ENCODE measurements around the gene SNAPC2.

The SNAPC2 gene

DNA sequence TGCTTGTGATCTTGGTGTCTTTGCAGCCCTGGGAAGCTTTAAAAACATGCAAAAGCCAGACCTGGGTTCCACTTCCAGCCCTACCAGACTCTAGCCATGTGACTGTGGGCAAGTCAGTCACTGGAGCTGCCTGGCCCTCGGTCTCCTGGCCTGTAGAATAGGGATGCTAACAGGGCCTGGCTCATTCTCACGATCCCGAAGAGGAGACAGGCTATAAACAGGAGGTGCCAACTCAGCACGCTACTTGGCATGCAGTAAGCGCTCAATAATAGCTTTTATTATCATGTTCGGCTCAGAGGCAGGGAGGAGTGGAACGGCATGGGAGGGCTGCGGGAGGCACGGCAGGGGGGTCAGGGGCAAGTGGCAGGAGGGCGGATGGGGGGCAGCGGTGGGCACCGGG, 4.1 kb downstream of the SNAPC2 start:
- Histone ChIP-seq H3K36me3 (ENCODE audit: insufficient read depth) (no peaks in the 10 kb centered on the region), H3K4me2 (no peak overlapping the region), H3K4me3 (IDR thresholded peaks at IDR 0.05; ENCODE audit: insufficient read depth, low read depth, low read length) (no peak overlapping the region), H3K27me3 (ENCODE audit: insufficient read depth, low read depth) (no peaks in the 10 kb centered on the region), H3K79me2 (ENCODE audit: insufficient read depth, low read depth) (no peaks in the 10 kb centered on the region), H4K20me1 (ENCODE audit: insufficient read depth) (no peaks in the 10 kb centered on the region), H3K4me1 (ENCODE audit: low read depth, poor library complexity, severe bottlenecking) (peaks cover 10% of the 10 kb centered on the region), H3K27ac (no peak overlapping the region), H2AFZ (ENCODE audit: low read depth) (no peak overlapping the region), H3K9ac (no peak overlapping the region)
- TF ChIP-seq, protein P1, sequence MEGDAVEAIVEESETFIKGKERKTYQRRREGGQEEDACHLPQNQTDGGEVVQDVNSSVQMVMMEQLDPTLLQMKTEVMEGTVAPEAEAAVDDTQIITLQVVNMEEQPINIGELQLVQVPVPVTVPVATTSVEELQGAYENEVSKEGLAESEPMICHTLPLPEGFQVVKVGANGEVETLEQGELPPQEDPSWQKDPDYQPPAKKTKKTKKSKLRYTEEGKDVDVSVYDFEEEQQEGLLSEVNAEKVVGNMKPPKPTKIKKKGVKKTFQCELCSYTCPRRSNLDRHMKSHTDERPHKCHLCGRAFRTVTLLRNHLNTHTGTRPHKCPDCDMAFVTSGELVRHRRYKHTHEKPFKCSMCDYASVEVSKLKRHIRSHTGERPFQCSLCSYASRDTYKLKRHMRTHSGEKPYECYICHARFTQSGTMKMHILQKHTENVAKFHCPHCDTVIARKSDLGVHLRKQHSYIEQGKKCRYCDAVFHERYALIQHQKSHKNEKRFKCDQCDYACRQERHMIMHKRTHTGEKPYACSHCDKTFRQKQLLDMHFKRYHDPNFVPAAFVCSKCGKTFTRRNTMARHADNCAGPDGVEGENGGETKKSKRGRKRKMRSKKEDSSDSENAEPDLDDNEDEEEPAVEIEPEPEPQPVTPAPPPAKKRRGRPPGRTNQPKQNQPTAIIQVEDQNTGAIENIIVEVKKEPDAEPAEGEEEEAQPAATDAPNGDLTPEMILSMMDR (conservative IDR thresholded peaks at IDR 0.05; ENCODE audit: low read depth, low read length): no peak

- Histone ChIP-seq H3K9ac (no peak overlapping the region), H3K4me3 (IDR thresholded peaks at IDR 0.05; ENCODE audit: insufficient read depth, low read depth, low read length) (no peak overlapping the region), H4K20me1 (ENCODE audit: insufficient read depth) (no peaks in the 10 kb centered on the region), H2AFZ (ENCODE audit: low read depth) (no peak overlapping the region), H3K79me2 (ENCODE audit: insufficient read depth, low read depth) (no peaks in the 10 kb centered on the region), H3K27me3 (ENCODE audit: insufficient read depth, low read depth) (no peaks in the 10 kb centered on the region), H3K27ac (no peak overlapping the region), H3K36me3 (ENCODE audit: insufficient read depth) (no peaks in the 10 kb centered on the region), H3K4me2 (peak overlapping the region; percentile 48), H3K4me1 (ENCODE audit: low read depth, poor library complexity, severe bottlenecking) (peaks cover 6% of the 10 kb centered on the region)
- TF ChIP-seq, protein P1 (conservative IDR thresholded peaks at IDR 0.05; ENCODE audit: low read depth, low read length): no peak
Measured at GRCh38 chr19:7924651-7925170, 4.6 kb downstream of the SNAPC2 start.

GRCh38 chr19:7925171-7925851, 5.2 kb downstream of the SNAPC2 start:
- Histone ChIP-seq H3K4me3 (IDR thresholded peaks at IDR 0.05; ENCODE audit: insufficient read depth, low read depth, low read length) (no peak overlapping the region), H3K79me2 (ENCODE audit: insufficient read depth, low read depth) (no peaks in the 10 kb centered on the region), H3K9ac (peak overlapping the region; percentile 42; the same call in 1 of the 2 replicates), H3K4me2 (peak overlapping the region; percentile 48), H2AFZ (ENCODE audit: low read depth) (peak overlapping the region; percentile 52), H3K27me3 (ENCODE audit: insufficient read depth, low read depth) (no peaks in the 10 kb centered on the region), H3K27ac (no peak overlapping the region), H3K36me3 (ENCODE audit: insufficient read depth) (no peaks in the 10 kb centered on the region), H4K20me1 (ENCODE audit: insufficient read depth) (no peaks in the 10 kb centered on the region), H3K4me1 (ENCODE audit: low read depth, poor library complexity, severe bottlenecking) (peaks cover 4% of the 10 kb centered on the region)
- TF ChIP-seq, protein P1 (conservative IDR thresholded peaks at IDR 0.05; ENCODE audit: low read depth, low read length): peak; percentile 71

DNA sequence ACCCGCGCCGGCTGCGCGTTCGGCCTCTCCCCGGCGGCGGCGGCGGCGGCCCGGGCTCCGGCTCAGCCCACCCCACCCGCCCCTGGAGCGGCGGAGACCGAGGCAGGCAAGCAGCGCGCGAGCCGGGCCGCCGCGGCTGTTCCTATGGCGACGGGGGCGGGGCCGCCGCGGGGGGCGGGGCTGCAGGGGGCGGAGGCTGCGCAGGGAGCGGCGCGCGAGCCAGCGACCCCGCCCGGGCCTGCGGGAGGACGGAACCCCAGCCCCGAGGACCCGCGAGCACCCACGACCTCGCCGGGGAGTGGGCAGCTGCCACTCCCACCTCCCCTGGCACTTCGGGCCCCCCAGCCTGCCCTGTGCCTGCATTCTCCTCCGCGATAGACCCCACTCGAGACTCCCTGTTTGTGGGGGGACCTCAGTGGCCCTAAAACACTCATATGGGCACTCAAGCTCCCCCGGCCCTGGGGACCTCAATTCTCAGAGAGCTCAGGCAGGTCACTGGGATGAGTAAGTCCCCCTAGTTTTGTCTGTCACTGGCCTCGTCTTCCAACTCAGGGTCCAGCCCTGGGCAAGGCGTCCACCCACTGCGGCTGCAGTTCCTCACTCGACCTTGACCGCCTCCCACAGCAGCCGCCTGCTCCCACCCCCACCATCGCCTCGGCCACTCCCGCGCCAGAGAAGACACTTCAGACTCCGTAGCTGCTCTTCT, 6.0 kb downstream of the SNAPC2 start, which contains the start of gene CTXN1:
Gene CTXN1 (minus strand): TSS at position 115 of the 706 bp plus-strand sequence. CDS start 597 bp downstream, outside the sequence.
- H2AFZ ChIP-seq (ENCODE audit: low read depth): peak within 1 kb of the TSS; percentile 52
- TF ChIP-seq, protein P1 (conservative IDR thresholded peaks at IDR 0.05; ENCODE audit: low read depth, low read length): no peak
- H3K36me3 ChIP-seq (ENCODE audit: insufficient read depth): no peaks in the 10 kb centered on the region
- no peaks in the 10 kb centered on the region for H4K20me1 ChIP-seq (ENCODE audit: insufficient read depth)
- H3K4me3 ChIP-seq (IDR thresholded peaks at IDR 0.05; ENCODE audit: insufficient read depth, low read depth, low read length): no peak within 1 kb of the TSS
- no peaks in the 10 kb centered on the region for H3K27me3 ChIP-seq (ENCODE audit: insufficient read depth, low read depth)
- H3K79me2 ChIP-seq (ENCODE audit: insufficient read depth, low read depth): no peaks in the 10 kb centered on the region
- H3K4me1 ChIP-seq (ENCODE audit: low read depth, poor library complexity, severe bottlenecking): peaks cover 2% of the 10 kb centered on the region
- peak within 1 kb of the TSS; percentile 42; the same call in 1 of the 2 replicates for H3K9ac ChIP-seq
- no peak within 1 kb of the TSS for H3K27ac ChIP-seq
- H3K4me2 ChIP-seq: peak within 1 kb of the TSS; percentile 48
